Measurements from ENCODE around the gene SYT17.

Gene SYT17

DNA sequence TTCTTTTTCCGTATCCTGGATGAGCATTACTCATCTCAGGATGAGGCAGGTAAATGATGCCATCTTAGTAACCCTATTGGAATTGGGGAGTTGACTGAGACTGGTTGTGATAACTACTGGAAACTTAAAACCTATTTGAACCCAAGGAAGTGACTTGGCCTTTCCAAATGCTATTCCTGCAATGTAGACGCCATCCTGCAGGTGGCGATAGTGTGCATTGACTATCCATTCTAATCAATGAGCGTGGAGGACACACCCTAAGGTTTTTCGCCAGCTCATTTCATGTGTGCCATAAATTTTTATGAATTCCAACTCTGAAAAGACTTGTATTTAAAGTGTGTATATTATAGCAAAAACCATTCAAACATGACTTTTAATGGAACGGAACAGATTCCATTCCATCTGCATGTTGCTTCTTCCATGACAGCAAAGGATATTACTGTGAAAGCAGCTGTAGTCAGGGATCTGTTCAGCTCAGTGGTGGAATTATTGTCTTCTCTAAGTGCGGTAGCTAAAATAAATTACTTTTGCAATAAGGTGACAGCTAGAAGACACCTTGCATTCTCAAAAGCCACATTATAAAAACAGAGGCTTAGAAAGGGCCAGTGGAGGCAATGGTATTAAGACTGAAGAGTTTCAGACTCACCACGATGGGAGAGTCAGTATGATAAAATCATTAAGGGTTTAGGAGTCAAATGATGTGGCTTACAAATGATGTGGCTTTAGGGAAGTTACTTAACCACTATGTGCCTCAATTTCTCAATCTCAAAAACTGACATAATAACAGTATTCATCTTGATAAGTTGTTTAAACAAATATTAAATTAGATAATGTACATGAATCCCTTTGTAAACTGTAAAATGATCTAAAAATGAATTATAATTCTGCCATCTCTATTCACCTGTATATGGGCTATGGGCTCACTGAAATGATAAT is 55.5 kb downstream of the SYT17 start:
- peak; percentile 74 to 78 for DNase-seq

- DNase-seq = no peak
Measured at GRCh38 chr16:19225651-19226050, 57.6 kb downstream of the SYT17 start.

GRCh38 chr16:19227643-19228042 is 59.6 kb downstream of the SYT17 start:
- DNase-seq = no peak

DNA sequence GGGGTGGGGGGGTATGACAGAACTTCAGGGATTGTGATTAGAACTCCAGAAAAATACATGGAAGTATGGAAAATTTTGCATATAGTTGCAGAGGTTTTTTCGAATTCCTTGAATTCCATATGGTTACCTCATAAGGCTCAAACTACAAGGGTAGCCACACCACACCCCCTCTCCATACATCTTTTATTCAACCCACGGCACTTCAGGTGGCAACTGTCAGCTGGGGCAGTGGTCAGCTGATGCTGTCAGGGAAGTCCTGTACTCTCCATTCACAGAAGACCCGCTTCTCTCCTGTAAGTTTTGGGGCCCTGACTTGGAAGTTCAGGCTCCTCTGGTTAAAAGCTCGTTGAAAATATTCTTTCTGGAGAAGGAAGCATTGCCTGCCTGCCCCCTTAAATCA is 60.0 kb downstream of the SYT17 start:
- no peak for DNase-seq

DNA sequence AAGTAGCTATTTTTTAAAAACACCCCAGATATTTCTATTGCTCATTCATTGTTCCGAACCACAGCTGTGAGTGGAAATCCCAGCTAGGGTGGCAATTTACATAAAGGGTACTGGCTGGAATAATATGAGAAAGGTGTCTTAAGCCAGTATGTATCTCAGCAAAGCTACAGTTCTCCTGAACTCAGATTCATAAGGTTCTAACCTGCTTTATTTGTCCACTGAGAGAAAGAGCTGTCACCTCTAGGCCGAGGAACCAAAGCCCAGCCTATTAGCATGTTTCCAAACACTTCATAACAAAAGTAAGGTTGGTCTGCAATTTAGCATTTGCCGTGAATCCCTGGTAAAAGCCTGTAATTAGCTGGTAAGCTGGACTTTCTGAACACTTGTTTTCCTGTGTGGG is 60.5 kb downstream of the SYT17 start:
- no peak for DNase-seq

DNA sequence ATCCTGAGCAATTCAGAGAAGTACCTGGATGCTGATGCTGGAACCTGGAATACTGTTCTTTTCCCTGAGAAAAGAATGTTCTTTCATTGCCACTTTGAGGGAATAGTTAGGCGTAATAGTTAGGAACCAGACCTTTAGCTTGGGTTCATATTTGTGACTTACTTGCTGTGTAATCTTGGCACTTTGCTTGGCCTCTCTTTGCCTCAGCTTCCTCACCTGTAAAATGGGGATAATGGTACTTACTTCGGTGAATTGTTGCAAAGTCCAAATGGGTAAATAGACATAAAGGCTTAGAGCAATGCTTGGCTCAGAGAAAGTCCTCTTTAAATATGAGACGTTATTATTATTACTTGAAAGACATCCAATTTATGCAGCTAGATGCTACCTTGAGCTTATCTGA is 62.5 kb downstream of the SYT17 start:
- no peak for DNase-seq

- no peak for DNase-seq
Measured at GRCh38 chr16:19231881-19232280, 63.8 kb downstream of the SYT17 start.

DNA sequence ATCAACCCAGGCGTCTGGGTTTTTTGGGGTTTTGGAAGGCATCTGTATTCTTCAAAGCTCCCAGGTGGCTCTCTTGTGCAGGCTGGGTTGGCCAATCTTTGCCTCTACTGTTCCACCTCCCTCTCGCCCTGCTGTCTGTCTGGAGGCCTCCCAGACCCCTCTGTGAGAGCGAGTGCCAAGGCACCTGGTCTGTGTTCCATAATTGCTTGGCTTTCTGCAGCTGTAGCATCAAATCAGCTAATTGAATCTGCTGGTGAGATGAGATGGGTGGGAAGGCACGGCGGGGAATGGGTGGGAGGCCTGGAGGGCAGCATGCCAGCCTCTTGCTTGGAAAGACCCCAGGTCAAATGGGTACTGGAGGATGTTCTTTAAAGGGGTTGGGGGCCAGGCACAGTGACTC is 64.9 kb downstream of the SYT17 start:
- DNase-seq = no peak

DNA sequence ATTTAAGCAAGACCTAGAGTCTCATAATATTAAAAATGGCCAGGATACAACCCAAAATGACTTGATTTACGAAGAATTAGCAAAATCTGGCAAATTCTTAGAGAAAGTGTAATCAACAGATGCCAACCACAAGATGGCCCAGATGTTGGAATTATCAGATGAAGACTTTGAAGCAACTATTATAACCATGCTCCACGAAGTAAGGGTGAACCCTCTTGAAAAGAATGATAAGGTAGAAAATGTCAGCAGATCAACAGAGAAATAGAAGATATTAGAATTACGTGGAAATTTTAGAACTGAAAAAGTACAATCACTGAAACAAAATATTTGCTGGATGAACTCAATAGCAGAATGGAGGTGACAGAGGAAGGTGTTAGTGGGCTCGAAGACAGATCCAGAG is 67.4 kb downstream of the SYT17 start:
- DNase-seq = no peak

DNA sequence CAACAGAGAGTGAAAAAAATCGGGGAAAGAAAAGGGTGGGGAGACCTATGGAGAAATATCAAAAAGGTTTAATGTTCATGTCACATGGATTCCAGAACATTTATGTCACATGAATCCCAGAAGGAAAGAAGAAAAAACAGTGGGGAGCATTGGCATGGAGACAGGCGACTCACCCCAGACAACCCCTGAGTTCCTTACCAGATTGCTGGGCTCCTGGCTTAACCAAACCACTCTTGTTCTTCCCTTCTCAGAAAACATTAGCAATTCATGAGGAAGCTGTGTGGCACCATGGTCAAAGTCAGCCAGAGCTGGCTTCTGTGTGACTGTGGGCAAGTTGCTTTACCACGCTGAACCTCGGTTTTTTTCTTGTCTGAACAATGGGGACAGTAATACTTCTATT is 67.8 kb downstream of the SYT17 start:
- no peak for DNase-seq

GRCh38 chr16:19236561-19237209 is 68.6 kb downstream of the SYT17 start:
- no peak for DNase-seq

DNA sequence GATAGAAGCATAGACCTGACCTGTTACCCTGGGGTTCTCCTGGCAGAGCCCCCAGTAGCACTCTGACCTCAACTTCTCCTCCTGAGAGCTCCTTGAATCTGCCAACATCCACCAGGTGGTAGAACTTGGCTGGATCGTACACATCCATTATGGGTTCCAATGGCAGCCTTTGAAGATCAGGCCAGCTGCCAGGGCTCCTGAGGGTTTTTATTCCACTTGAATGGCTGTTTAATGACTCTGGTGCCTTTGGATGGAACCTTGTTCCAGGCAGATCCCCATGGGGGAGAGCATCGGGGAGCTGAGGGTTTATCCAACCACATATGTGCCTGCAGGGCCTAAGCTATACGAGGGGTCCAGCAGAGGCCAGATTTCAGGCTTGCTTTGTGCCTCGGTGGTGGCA is 70.4 kb downstream of the SYT17 start:
- no peak for DNase-seq

GRCh38 chr16:19239511-19240155 is 71.6 kb downstream of the SYT17 start:
- no peak for DNase-seq

DNA sequence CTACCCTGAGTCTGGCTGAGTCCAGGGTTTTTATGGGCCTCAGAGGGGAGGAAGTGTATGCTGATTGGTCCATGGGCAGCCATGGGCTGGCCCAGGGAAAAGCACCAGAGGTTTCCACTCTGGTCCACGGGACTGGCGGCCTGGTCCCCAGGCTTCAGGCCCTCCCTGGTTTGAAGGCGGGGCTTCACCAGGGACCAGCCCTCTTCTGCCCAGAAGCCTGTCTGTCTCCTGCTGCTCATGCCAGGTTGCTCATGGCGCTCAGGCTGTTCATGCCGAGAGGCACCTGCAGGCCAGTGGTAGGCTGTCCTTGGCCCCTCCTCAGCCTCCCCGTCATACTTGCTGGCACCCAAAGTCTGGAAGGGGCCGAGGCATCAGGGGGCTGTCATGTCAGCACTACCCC is 72.5 kb downstream of the SYT17 start:
- DNase-seq = no peak

DNA sequence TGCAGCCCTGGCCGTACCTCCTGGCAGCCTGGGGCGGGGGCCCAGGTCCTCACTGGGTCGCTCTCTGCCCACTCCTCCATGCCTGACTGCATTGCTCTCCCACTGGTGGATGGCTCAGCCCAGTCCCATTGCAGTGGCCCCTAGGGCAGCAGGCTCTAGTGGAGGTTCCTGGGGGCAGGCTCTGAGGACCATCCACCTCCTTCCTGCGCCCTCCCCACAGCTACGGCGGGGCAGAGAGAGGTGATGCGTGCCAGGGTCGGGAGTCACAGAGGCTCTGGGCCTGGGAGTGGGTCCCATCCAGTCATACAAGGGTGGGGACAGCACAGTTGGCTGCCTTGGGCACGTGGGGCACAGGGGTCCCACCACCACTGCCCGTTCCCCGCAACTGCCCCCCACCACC is 73.5 kb downstream of the SYT17 start:
- DNase-seq = no peak

DNA sequence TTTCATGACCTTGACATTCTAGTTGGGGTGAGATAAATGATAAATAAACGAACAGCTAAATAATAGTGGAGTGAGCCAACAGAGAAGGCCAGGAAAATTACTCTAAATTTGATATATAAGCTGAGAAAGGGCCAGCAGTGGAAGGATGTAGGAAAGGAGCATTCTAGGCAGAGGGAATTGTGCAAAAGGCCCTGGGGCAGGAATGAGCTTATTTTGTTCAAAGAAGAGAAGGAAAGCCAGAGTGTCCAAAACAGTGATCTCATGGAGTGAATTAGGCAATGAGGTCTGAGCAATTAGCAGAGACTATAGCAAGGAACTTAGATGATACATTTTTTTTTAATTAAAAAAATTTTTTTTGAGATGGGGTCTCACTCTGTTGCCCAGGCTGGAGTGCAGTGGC is 74.1 kb downstream of the SYT17 start:
- no peak for DNase-seq

DNA sequence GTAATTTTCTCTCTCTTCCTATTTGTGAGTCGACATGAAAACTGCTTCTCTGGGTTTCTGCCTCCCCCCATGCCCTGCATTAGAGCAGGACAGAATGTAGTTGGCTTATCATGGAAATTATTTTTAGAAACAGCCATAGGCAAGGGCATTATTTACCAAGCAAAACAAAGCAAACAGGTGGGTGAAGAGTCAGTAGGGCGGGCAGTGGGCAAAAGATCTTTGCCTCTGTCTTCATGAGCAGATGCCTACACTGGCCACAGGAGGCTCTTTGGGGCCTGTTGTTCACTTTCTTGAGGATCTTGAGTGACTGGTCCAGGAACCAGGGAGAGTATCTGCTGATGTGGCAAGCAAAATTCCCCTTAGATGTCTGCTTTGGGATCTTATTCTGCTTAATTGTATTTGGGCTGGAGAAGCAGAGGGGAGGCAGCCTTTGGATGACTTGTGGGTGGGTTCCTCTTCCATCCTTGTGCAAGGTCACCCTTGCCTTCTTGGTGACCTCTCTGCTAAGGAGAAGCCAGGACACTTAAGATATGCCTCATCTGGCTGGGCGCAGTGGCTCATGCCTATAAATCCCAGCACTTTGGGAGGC is 75.0 kb downstream of the SYT17 start:
- DNase-seq = no peak

- DNase-seq = no peak
Measured at GRCh38 chr16:19245326-19245925, 77.4 kb downstream of the SYT17 start.

DNA sequence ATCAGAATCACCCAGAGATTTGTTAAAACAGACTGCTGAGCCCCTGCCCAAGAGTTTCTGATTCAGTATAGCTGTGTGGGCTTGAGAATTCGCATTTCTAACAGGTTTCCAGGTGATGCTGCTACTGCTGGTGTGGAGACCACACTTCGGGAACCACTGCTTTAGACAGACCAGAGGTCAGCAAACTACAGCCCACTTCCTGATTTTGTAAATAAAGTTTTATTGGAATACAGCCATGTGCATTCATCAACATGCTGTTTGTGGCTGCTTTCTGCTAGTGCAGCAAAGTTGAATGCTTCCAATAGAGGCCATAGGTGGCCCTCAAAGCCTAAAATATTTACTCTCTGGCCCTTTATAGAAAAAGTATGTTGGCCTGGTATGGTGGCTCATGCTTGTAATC is 84.9 kb downstream of the SYT17 start:
- no peak for DNase-seq

- DNase-seq = no peak
Measured at GRCh38 chr16:19254611-19255010, 86.6 kb downstream of the SYT17 start.

DNA sequence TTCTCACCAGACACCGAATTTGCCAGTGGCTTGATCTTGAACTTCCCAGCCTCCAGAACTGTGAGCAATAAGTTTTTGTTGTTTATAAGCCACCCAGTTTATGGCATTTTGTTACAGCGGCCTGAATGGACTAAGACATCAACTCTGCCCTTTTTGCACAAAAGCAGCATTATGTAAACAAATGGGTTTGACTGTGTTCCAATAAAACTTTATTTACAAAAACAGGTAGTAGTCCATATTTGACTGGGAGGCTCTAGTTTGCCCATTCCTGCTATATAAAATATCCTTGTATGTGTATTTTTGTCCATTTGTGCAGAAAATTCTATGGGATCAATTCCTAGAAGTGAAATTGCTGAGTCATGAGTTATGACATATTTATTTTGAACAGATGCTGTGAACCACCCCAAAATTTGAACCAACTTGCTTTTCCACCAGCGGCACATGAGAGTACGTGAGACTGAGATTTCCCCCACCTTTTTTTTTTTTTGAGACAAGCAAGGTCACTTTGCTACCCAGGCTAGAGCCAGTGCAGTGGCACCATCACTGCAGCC is 96.2 kb downstream of the SYT17 start:
- DNase-seq = no peak

DNA sequence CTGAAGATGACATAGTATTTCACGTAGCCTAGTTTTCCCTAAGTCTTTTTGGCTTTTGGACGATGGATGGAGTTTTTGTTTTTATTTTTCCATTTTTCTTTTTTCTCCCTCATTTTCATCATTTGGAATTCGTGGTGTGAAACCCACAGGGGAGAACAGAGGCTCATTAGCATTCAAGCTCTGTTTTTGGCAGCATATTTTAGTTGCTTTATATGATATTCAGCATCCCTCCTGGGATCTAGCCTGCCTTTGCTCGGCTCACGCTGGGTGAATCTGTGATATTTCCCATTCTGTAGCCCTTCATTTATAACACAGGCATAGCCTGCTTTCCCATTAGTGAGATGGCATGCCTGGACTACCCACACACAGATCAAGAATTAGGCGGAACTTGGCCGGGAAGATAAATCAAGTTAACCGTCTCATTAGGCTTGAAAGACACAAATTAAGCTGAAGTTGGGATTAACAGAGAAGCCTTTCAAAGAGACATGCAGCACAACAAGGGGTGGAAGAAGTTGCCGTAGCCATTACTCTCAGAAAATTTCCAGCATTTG is 97.4 kb downstream of the SYT17 start:
- no peak for DNase-seq

- no peak for DNase-seq
Measured at GRCh38 chr16:19266774-19267173, 98.7 kb downstream of the SYT17 start.

Data from activated T-cell treated with anti-CD3 and anti-CD28 coated beads, Interleukin-2, amount 50 U/mL, for 48 hours (primary cell).